IMR-90 (cell line): ENCODE results near the gene SYNE2.

Source experiments
- FOS ChIP-seq: fragments of 150-350 bp; IDR thresholded peaks from 2 replicates; pipeline ENCODE4 v1.6.1; 2016; ENCODE audit warnings: low read depth, low read length
- MAFK ChIP-seq: IDR thresholded peaks from 2 replicates; pipeline ENCODE4 v1.6.1; 2012; ENCODE audit warnings: low read depth, low read length, improper control_type of control experiment
- MAZ ChIP-seq: IDR thresholded peaks from 2 replicates; pipeline ENCODE4 v1.6.1; 2012; ENCODE audit warnings: low read depth, mild to moderate bottlenecking, low read length, improper control_type of control experiment, moderate library complexity, borderline replicate concordance
- NFE2L2 ChIP-seq: fragments of 150-350 bp; IDR thresholded peaks from 2 replicates; pipeline ENCODE4 v1.6.1; 2016; ENCODE audit warnings: low read depth, mild to moderate bottlenecking, low read length
- POLR2A ChIP-seq: IDR thresholded peaks from 2 replicates; pipeline ENCODE4 v1.6.1; 2012; ENCODE audit warnings: mild to moderate bottlenecking, low read depth, low read length
- RAD21 ChIP-seq: IDR thresholded peaks from 2 replicates; pipeline ENCODE4 v1.6.1; 2012; ENCODE audit warnings: low read length, improper control_type of control experiment
- RCOR1 ChIP-seq: IDR thresholded peaks from 2 replicates; pipeline ENCODE4 v1.6.1; 2012; ENCODE audit warnings: mild to moderate bottlenecking, low read length, improper control_type of control experiment; ENCODE audit not compliant: insufficient replicate concordance
- RFX5 ChIP-seq: IDR thresholded peaks from 2 replicates; pipeline ENCODE4 v1.8.0; 2012; ENCODE audit warnings: low read depth, mild to moderate bottlenecking, low read length, moderate library complexity
- TF ChIP-seq, protein P1 (sequence below): conservative IDR thresholded peaks from 2 replicates; pipeline ENCODE4 v1.5.1; 2012; ENCODE audit warnings: mild to moderate bottlenecking, low read depth, low read length, improper control_type of control experiment
- TF ChIP-seq, protein P2 (sequence below): fragments of 150-350 bp; IDR thresholded peaks from 2 replicates; pipeline ENCODE4 v1.6.1; 2017; ENCODE audit warnings: mild to moderate bottlenecking, antibody characterized with exemption, low read length, low read depth

DNA sequence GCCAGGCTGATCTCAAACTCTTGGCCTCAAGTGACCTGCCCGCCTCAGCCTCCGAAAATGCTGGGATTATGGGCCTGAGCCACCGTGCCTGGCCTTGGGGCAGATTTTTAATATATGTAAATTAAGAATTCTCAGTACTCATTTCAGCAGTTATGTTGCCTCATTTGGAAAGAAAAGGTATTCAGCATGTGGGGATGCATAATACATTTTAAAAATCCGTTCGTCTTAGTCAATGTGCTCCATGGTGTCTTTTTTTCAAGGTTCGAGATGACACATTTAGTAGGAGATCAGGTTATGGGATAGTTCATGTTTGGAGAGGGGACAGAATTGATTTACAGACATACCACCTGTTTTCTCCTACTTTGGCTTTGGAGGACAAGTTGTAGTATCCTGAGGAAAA is 10.2 kb downstream of the SYNE2 start:
- TF ChIP-seq POLR2A = no peak
- no peak for TF ChIP-seq MAZ
- TF ChIP-seq RFX5 = no peak
- TF ChIP-seq, protein P1, sequence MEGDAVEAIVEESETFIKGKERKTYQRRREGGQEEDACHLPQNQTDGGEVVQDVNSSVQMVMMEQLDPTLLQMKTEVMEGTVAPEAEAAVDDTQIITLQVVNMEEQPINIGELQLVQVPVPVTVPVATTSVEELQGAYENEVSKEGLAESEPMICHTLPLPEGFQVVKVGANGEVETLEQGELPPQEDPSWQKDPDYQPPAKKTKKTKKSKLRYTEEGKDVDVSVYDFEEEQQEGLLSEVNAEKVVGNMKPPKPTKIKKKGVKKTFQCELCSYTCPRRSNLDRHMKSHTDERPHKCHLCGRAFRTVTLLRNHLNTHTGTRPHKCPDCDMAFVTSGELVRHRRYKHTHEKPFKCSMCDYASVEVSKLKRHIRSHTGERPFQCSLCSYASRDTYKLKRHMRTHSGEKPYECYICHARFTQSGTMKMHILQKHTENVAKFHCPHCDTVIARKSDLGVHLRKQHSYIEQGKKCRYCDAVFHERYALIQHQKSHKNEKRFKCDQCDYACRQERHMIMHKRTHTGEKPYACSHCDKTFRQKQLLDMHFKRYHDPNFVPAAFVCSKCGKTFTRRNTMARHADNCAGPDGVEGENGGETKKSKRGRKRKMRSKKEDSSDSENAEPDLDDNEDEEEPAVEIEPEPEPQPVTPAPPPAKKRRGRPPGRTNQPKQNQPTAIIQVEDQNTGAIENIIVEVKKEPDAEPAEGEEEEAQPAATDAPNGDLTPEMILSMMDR = no peak
- TF ChIP-seq MAFK = no peak
- TF ChIP-seq NFE2L2 = no peak
- no peak for TF ChIP-seq RAD21
- no peak for TF ChIP-seq RCOR1
- TF ChIP-seq FOS = no peak
- TF ChIP-seq, protein P2, sequence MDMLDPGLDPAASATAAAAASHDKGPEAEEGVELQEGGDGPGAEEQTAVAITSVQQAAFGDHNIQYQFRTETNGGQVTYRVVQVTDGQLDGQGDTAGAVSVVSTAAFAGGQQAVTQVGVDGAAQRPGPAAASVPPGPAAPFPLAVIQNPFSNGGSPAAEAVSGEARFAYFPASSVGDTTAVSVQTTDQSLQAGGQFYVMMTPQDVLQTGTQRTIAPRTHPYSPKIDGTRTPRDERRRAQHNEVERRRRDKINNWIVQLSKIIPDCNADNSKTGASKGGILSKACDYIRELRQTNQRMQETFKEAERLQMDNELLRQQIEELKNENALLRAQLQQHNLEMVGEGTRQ = no peak
